Stimulated activated CD8-positive, alpha-beta memory T cell treated with anti-CD3 and anti-CD28 coated beads, Interleukin-2, amount 100 ng/mL, for 1 hour (primary cell): Measurements from ENCODE around the gene INHBC.
"Not testable (repeated sequence)": the region's sequence is repeated elsewhere in the genome, so short reads cannot be mapped to it uniquely, and the experiment has no call there.

ENCODE experiments used
- DNase-seq, 2 donors: peaks; one replicate each; pipeline ENCODE4 v3.0.0-alpha.2; 2020; ENCODE audit warnings: low read depth in 2 of 2

Gene INHBC

DNA sequence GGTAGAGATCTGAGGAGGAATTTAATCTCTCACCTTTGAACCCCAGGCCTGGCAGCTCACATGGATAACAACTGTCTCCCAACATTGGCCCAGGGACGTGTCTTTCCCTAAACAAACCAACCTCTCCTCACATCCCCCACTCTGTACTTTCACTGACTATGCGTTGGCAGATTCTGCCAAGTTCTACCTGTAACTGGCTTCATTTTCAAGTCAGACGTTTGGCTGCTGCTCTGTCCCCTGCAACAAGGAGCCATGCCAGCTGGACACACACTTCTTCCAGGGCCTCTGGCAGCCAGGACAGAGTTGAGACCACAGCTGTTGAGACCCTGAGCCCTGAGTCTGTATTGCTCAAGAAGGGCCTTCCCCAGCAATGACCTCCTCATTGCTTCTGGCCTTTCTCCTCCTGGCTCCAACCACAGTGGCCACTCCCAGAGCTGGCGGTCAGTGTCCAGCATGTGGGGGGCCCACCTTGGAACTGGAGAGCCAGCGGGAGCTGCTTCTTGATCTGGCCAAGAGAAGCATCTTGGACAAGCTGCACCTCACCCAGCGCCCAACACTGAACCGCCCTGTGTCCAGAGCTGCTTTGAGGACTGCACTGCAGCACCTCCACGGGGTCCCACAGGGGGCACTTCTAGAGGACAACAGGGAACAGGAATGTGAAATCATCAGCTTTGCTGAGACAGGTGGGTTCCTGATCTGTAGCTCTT, at the start of gene INHBC:
Gene INHBC (plus strand): TSS at position 268 of the 707 bp plus-strand sequence. CDS start 103 bp downstream, at position 371.
- no peak for DNase-seq

DNA sequence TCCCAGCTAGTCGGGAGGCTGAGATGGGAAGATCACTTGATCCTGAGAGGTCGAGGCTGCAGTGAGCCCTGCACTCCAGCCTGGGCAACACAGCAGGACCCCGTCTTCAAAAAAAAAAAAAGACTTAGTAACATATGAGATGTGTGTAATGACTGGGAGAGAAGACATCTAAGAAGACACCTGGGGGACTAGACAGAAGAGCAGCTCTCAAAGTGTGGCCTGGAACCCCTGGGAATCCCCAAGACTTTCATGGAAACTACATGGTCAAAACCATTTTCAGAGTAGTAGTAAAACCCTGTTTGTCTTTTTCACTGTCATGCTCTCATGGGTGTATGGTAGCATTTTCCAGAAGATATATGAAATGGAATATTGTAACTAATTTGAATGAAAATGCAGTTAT, 49.0 kb upstream of the INHBC start:
- DNase-seq: no peak

GRCh38 chr12:57386187-57386720, 48.3 kb upstream of the INHBC start:
- DNase-seq: no peak

DNA sequence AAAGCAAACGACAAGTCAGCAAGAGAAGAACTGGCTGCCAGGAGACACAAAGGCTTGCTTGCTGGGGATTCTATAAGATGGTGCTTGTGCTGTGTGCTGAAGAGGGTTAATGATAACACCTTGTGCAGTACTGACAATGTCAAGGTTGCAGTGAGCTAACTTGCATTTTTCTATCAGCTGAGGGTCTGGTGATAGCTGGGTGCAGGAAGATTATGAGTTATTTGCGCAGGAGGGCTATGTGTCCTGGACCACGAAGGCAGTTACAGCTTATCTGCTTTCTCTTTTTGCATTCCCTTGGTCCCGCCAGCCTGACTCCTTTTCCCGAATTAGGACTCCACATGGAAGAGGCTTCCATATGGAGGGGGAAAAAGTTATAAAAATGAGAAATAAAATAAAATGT, 46.2 kb upstream of the INHBC start:
- DNase-seq: no peak

DNA sequence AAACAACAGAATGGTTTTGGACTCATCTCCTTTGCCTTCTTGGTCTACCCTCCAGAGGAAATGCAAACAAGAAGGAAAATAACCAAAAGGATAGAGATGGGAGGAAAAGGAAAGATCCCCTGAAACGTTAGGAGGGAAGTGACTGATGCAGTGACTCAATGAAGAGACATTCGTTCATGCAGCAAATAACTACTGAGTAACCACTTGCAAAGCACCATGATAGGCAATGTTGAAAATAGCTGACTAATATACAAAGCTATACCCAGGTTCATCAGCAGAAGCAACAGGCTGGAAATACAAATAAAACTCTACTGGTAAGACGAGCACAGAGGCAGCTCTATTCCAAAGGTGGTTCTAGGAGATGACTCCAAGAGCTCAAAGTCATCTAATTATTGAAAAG, 45.6 kb upstream of the INHBC start:
- DNase-seq: no peak

GRCh38 chr12:57390174-57390573, 44.4 kb upstream of the INHBC start:
- no peak for DNase-seq

GRCh38 chr12:57395121-57395520, 39.5 kb upstream of the INHBC start:
- DNase-seq: no peak

DNA sequence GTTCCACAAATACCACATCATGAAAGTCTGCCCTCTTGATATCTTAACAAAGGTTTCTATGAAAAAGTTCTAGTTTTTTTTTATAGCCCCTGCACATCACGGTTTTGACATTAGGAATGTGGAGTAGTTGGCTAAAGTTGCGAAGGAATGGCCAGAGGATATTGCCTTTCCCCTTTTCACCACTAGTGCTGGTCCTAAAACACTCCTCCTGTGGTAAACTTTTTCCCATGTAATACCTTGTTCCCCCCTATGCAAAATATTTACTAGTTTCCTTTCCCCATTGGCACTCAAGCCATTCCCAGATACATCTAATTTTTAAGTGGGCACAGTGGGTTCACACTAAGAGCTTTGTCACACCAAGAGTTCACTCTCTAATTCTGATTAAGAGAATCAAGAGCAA, 37.1 kb upstream of the INHBC start:
- no peak for DNase-seq

DNA sequence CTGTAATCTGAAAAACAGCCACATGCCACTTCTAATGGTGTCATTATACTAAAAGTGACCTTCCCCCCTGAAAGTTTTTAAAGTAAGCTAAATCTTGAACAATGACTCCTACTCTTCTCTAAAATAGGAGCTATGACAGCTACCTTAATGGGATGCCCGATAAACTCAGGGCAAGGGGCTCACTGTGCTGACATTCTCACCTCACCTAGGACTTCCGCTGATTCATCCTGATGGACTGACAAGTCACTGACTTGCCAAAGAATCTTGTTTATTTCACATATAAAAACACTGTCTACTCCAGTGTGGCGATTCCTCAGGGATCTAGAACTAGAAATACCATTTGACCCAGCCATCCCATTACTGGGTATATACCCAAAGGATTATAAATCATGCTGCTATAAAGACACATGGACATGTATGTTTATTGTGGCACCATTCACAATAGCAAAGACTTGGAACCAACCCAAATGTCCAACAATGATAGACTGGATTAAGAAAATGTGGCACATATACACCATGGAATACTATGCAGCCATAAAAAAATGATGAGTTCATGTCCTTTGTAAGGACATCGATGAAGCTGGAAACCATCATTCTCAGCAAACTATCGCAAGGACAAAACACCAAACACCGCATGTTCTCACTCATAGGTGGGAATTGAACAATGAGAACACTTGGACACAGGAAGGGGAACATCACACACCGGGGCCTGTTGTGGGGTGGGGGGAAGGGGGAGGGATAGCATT, 34.7 kb upstream of the INHBC start:
- DNase-seq: not testable (repeated sequence)

- DNase-seq: no peak
Observed at GRCh38 chr12:57401165-57401564, 33.4 kb upstream of the INHBC start.

DNA sequence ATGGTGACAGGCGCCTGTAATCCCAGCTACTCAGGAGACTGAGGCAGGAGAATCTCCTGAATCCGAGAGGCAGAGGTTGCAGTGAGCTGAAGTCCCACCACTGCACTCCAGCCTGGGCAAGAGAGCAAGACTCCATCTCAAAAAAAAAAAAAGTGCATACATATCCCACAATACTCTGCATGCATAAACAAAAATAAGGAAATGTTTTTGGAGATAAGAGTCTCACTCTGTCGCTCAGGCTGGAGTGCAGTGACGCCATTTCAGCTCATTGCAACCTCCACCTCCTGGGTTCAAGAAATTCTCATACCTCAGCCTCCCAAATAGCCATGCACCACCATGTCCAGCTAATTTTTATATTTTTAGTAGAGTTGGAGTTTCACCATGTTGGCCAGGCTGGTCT, 32.4 kb upstream of the INHBC start:
- not testable (repeated sequence) for DNase-seq

- no peak for DNase-seq
Observed at GRCh38 chr12:57404966-57405640, 29.5 kb upstream of the INHBC start.

DNA sequence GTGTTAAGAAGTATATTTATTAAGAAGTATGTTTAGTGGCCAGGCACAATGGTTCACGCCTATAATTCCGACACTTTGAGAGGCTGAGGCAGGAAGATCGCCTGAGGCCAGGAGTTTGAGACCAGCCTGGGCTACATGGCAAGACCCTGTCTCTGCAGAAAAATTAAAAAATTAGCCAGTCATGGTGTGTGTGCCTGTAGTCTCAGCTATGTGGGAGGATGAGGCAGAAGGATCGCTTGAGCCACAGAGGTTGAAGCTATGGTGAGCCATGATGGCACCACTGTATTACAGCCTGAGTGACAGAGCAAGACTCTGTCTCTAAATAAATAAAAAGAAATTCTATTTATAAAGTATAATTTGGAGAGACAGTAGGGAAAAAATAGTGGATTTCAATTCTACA, 24.1 kb upstream of the INHBC start:
- no peak for DNase-seq

DNA sequence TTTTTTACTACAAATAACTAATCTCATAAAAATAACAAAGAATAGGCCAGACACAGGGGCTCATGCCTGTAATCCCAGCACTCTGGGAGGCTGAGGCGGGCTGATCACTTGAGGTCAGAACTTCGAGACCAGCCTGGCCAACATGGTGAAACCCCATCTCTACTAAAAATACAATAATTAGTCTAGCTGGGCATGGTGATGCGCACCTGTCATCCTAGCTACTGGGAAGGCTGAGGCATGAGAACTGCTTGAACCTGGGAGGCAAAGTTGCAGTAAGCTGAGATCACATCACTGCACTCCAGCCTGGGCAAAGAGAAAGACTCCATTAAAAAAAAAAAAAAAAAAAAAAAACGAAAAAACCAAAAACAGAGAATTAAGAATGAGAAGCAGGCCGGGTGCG, 20.4 kb upstream of the INHBC start:
- DNase-seq: not testable (repeated sequence)

DNA sequence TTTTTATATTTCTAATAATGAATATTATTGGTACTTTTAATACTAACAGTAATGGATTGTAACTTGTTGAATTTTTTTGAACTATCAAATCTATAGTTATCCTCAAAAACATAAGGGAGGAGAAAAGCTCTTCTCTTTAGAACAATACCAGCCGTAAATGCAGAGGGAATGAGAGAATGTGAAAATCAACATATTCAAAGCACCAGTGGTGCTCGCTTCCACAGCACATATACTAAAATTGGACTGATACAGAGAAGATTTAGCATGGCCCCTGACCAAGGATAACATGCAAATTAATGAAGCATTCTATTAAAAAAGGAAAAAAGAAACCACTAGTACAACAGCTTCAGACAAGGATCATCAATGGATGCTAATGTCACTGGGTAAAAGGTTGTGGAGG, 19.5 kb upstream of the INHBC start:
- no peak for DNase-seq

- no peak for DNase-seq
Observed at GRCh38 chr12:57416039-57416996, 18.3 kb upstream of the INHBC start.

- DNase-seq: no peak
Observed at GRCh38 chr12:57418255-57418654, 16.3 kb upstream of the INHBC start.

DNA sequence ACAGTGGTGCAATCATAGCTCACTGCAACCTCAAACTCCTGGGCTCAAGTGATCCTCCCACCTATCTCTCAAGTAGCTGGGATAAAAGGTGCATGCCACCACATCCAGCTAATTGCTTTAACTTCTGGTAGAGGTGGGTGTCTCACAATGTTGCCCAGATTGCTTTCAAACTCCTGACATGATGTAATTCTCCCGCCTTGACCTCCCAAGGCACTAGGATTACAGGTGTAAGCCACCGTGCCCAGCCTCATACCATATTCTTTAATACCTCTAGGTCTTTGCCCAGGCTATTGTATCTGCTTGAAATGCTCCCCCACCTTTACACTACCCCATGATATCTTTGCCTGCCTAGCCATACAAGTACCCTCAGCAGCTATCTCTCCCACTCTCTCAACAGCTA, 15.1 kb upstream of the INHBC start:
- no peak for DNase-seq

GRCh38 chr12:57420482-57420881, 14.1 kb upstream of the INHBC start:
- DNase-seq: no peak

- DNase-seq: not testable (repeated sequence)
Observed at GRCh38 chr12:57426948-57427347, 7.6 kb upstream of the INHBC start.

- no peak for DNase-seq
Observed at GRCh38 chr12:57428965-57429364, 5.6 kb upstream of the INHBC start.
